HEK293 (cell line): Measurements from ENCODE around the gene SLC35E4.

Experiments used
- CTCF ChIA-PET: fragments of 350-600 bp; formaldehyde crosslinking; extraction: SDS; loops from one replicate; lab custom pipeline; 2021; ENCODE audit warnings: antibody characterized with exemption; lab: Yijun Ruan, JAX
- POLR2A ChIA-PET: fragments of 300-600 bp; formaldehyde crosslinking; extraction: SDS; loops from one replicate; lab custom pipeline; 2020; ENCODE audit warnings: antibody characterized with exemption, inconsistent platforms; lab: Yijun Ruan, JAX
- H3K27ac ChIP-seq: fragments of 200-500 bp; sonication (Bioruptor generic); 2 replicates; pipeline ENCODE4 v1.5.1; 2014; ENCODE audit warnings: low read depth, low read length, control low read depth, inconsistent platforms; ENCODE audit errors: extremely low read depth
- H3K36me3 ChIP-seq, 2 experiments: fragments of 200-500 bp in 1 of 2; sonication (Bioruptor generic) in 1 of 2; 1 replicate in 1 of 2; 2 replicates in 1 of 2; pipeline ENCODE4 v1.5.1; 2014 to 2017; ENCODE audit warnings: inconsistent platforms in 2 of 2, low read length in 2 of 2; ENCODE audit not compliant: control insufficient read depth in 2 of 2, insufficient read depth in 1 of 2
- H3K4me1 ChIP-seq: fragments of 200-500 bp; sonication (Bioruptor generic); 2 replicates; pipeline ENCODE4 v1.5.1; 2014; ENCODE audit warnings: mild to moderate bottlenecking, low read length, inconsistent platforms; ENCODE audit not compliant: control insufficient read depth, insufficient read depth
- H3K4me3 ChIP-seq: 2 replicates; pipeline ENCODE4 v1.5.1; 2011; ENCODE audit warnings: low read depth, mild to moderate bottlenecking, control low read depth, low read length, moderate library complexity
- H3K9me3 ChIP-seq: fragments of 200-500 bp; sonication (Bioruptor generic); 2 replicates; pipeline ENCODE4 v1.5.1; 2014; ENCODE audit warnings: low read depth, low read length, inconsistent platforms; ENCODE audit not compliant: control insufficient read depth, insufficient read depth
- BCL6B ChIP-seq: fragments of 450-650 bp; formaldehyde crosslinking; IDR thresholded peaks from 2 replicates; pipeline ENCODE4 v1.5.1; 2017; ENCODE audit warnings: missing biosample characterization, missing genetic modification characterization
- HOXD13 ChIP-seq: sonication (generic); formaldehyde crosslinking; IDR thresholded peaks from 2 replicates; pipeline ENCODE4 v1.8.0; 2022; ENCODE audit warnings: missing genetic modification reagents, borderline replicate concordance
- KLF8 ChIP-seq: fragments of 450-650 bp; formaldehyde crosslinking; IDR thresholded peaks from 2 replicates; pipeline ENCODE4 v1.5.1; 2016; ENCODE audit warnings: missing biosample characterization, missing genetic modification characterization
- KLF9 ChIP-seq: fragments of 450-650 bp; formaldehyde crosslinking; IDR thresholded peaks from 2 replicates; pipeline ENCODE4 v1.5.1; 2016; ENCODE audit warnings: missing biosample characterization, missing genetic modification characterization, low read depth
- SCRT2 ChIP-seq: fragments of 450-650 bp; formaldehyde crosslinking; IDR thresholded peaks from 2 replicates; pipeline ENCODE4 v1.5.1; 2016; ENCODE audit warnings: missing biosample characterization, missing genetic modification characterization
- SP2 ChIP-seq: fragments of 450-650 bp; formaldehyde crosslinking; IDR thresholded peaks from 2 replicates; pipeline ENCODE4 v1.5.1; 2016; ENCODE audit warnings: missing biosample characterization, missing genetic modification characterization
- ZBTB20 ChIP-seq: fragments of 450-650 bp; formaldehyde crosslinking; IDR thresholded peaks from 2 replicates; pipeline ENCODE4 v1.5.1; 2016; ENCODE audit warnings: missing biosample characterization, missing genetic modification characterization
- ZBTB6 ChIP-seq: fragments of 450-650 bp; formaldehyde crosslinking; IDR thresholded peaks from 2 replicates; pipeline ENCODE4 v1.5.1; 2017; ENCODE audit warnings: missing biosample characterization, missing genetic modification characterization
- ZIC2 ChIP-seq: fragments of 450-650 bp; formaldehyde crosslinking; IDR thresholded peaks from 2 replicates; pipeline ENCODE4 v1.5.1; 2016; ENCODE audit warnings: missing biosample characterization, missing genetic modification characterization
- ZNF114 ChIP-seq: fragments of 450-650 bp; formaldehyde crosslinking; IDR thresholded peaks from 2 replicates; pipeline ENCODE4 v1.5.0; 2017; ENCODE audit warnings: missing biosample characterization, missing genetic modification characterization
- ZNF341 ChIP-seq: fragments of 450-650 bp; formaldehyde crosslinking; IDR thresholded peaks from 2 replicates; pipeline ENCODE4; 2016; ENCODE audit warnings: low read depth, missing biosample characterization, missing genetic modification characterization
- ZNF391 ChIP-seq: fragments of 450-650 bp; formaldehyde crosslinking; IDR thresholded peaks from 2 replicates; pipeline ENCODE4 v1.5.1; 2016; ENCODE audit warnings: low read depth, missing biosample characterization, missing genetic modification characterization, borderline replicate concordance
- ZNF394 ChIP-seq: fragments of 450-650 bp; formaldehyde crosslinking; IDR thresholded peaks from 2 replicates; pipeline ENCODE4 v1.5.1; 2016; ENCODE audit warnings: missing biosample characterization, missing genetic modification characterization, mild to moderate bottlenecking, moderate library complexity, borderline replicate concordance
- ZNF501 ChIP-seq: fragments of 450-650 bp; formaldehyde crosslinking; IDR thresholded peaks from 2 replicates; pipeline ENCODE4 v1.5.1; 2016; ENCODE audit warnings: missing biosample characterization, missing genetic modification characterization
- ZNF521 ChIP-seq: fragments of 450-650 bp; formaldehyde crosslinking; IDR thresholded peaks from 2 replicates; pipeline ENCODE4 v1.5.1; 2017; ENCODE audit warnings: missing biosample characterization, mild to moderate bottlenecking, missing genetic modification characterization
- ZNF561 ChIP-seq: fragments of 450-650 bp; IDR thresholded peaks from 2 replicates; pipeline ENCODE4 v1.5.1; 2018; ENCODE audit warnings: missing biosample characterization, missing genetic modification characterization, borderline replicate concordance
- ZNF600 ChIP-seq: fragments of 450-650 bp; formaldehyde crosslinking; IDR thresholded peaks from 2 replicates; pipeline ENCODE4 v1.5.1; 2016; ENCODE audit warnings: missing biosample characterization, missing genetic modification characterization
- ZNF677 ChIP-seq: fragments of 450-650 bp; IDR thresholded peaks from 2 replicates; pipeline ENCODE4 v1.5.0; 2018; ENCODE audit warnings: missing biosample characterization, mild to moderate bottlenecking, missing genetic modification characterization, moderate library complexity
- ZNF692 ChIP-seq: fragments of 450-650 bp; formaldehyde crosslinking; IDR thresholded peaks from 2 replicates; pipeline ENCODE4 v1.5.1; 2016; ENCODE audit warnings: missing biosample characterization, missing genetic modification characterization
- ZXDB ChIP-seq: fragments of 450-650 bp; formaldehyde crosslinking; IDR thresholded peaks from 2 replicates; pipeline ENCODE4 v1.5.1; 2016; ENCODE audit warnings: missing biosample characterization, missing genetic modification characterization
- TF ChIP-seq, protein P1 (sequence below): fragments of 450-650 bp; formaldehyde crosslinking; IDR thresholded peaks from 2 replicates; pipeline ENCODE4 v1.5.1; 2016; ENCODE audit warnings: missing biosample characterization, missing genetic modification characterization
- TF ChIP-seq, protein P2 (sequence below): fragments of 450-650 bp; formaldehyde crosslinking; IDR thresholded peaks from 2 replicates; pipeline ENCODE4 v1.5.1; 2016; ENCODE audit warnings: missing biosample characterization, missing genetic modification characterization
- TF ChIP-seq, protein P3 (sequence below): sonication (generic); formaldehyde crosslinking; IDR thresholded peaks from 2 replicates; pipeline ENCODE4 v1.8.1; 2022; ENCODE audit warnings: mild to moderate bottlenecking, moderate library complexity, missing genetic modification reagents
- TF ChIP-seq, protein P4 (sequence below): fragments of 450-650 bp; formaldehyde crosslinking; IDR thresholded peaks from 2 replicates; pipeline ENCODE4 v1.5.1; 2016; ENCODE audit warnings: missing biosample characterization, missing genetic modification characterization

The SLC35E4 gene

GRCh38 chr22:30667494-30668385 is 32.2 kb downstream of the SLC35E4 start, which contains the start of gene DUSP18:
DUSP18 (minus strand) TSS chr22:30667875; CDS start chr22:30664003, 3,872 bp downstream.
- Histone ChIP-seq H3K4me1 (no peaks in the 10 kb centered on the region), H3K4me3 (peak within 1 kb of the TSS; percentile 84), H3K36me3 (peaks cover under 1 to 12% of the 10 kb centered on the region in 2 experiments; a peak in 1 of 3 replicates), H3K27ac (peak within 1 kb of the TSS; percentile 46; the same call in 1 of the 2 replicates), H3K9me3 (no peaks in the 10 kb centered on the region)
- ChIA-PET POLR2A (interaction anchor here (0.5 to 1.2 kb wide), 3 partner anchors 32 to 135 kb away, joined by 3 to 7 read pairs (median 3); partner anchors contain the start of genes SLC35E4 and TCN2), CTCF (interaction anchor here (0.6 to 1.3 kb wide), 6 partner anchors 33 to 440 kb away, joined by 3 to 8 read pairs (median 4); partner anchors contain the start of gene SELENOM)
- TF ChIP-seq SCRT2 (tag by site-specific recombination) (peak; percentile 96), HOXD13 (no peak), ZNF692 (peak; percentile 68; the same call in 1 of the 2 replicates), SP2 (peak; percentile 72), KLF9 (tag by site-specific recombination) (peak; percentile 95), ZNF561 (tag by site-specific recombination) (peak; percentile 62; the same call in 1 of the 2 replicates), ZNF521 (tag by site-specific recombination) (no peak), ZNF391 (tag by site-specific recombination) (peak; percentile 52; the same call in 1 of the 2 replicates), ZNF394 (tag by site-specific recombination) (peak; percentile 35; the same call in 1 of the 2 replicates), ZBTB20 (tag by site-specific recombination) (peak; percentile 70), ZNF501 (tag by site-specific recombination) (peak; percentile 79; the same call in 1 of the 2 replicates), ZXDB (tag by site-specific recombination) (peak; percentile 83), ZNF677 (tag by site-specific recombination) (no peak), ZNF341 (peak; percentile 99), ZNF114 (tag by site-specific recombination) (no peak), ZBTB6 (tag by site-specific recombination) (peak; percentile 80), KLF8 (tag by site-specific recombination) (peak; percentile 87; the same call in 1 of the 2 replicates), ZIC2 (tag by site-specific recombination) (peak; percentile 1; the same call in 1 of the 2 replicates), BCL6B (tag by site-specific recombination) (no peak), ZNF600 (tag by site-specific recombination) (peak; percentile 93)
- TF ChIP-seq, protein P1, sequence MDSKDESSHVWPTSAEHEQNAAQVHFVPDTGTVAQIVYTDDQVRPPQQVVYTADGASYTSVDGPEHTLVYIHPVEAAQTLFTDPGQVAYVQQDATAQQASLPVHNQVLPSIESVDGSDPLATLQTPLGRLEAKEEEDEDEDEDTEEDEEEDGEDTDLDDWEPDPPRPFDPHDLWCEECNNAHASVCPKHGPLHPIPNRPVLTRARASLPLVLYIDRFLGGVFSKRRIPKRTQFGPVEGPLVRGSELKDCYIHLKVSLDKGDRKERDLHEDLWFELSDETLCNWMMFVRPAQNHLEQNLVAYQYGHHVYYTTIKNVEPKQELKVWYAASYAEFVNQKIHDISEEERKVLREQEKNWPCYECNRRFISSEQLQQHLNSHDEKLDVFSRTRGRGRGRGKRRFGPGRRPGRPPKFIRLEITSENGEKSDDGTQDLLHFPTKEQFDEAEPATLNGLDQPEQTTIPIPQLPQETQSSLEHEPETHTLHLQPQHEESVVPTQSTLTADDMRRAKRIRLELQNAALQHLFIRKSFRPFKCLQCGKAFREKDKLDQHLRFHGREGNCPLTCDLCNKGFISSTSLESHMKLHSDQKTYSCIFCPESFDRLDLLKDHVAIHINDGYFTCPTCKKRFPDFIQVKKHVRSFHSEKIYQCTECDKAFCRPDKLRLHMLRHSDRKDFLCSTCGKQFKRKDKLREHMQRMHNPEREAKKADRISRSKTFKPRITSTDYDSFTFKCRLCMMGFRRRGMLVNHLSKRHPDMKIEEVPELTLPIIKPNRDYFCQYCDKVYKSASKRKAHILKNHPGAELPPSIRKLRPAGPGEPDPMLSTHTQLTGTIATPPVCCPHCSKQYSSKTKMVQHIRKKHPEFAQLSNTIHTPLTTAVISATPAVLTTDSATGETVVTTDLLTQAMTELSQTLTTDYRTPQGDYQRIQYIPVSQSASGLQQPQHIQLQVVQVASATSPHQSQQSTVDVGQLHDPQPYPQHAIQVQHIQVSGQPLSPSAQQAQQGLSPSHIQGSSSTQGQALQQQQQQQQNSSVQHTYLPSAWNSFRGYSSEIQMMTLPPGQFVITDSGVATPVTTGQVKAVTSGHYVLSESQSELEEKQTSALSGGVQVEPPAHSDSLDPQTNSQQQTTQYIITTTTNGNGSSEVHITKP = peak; percentile 90
- TF ChIP-seq, protein P2, sequence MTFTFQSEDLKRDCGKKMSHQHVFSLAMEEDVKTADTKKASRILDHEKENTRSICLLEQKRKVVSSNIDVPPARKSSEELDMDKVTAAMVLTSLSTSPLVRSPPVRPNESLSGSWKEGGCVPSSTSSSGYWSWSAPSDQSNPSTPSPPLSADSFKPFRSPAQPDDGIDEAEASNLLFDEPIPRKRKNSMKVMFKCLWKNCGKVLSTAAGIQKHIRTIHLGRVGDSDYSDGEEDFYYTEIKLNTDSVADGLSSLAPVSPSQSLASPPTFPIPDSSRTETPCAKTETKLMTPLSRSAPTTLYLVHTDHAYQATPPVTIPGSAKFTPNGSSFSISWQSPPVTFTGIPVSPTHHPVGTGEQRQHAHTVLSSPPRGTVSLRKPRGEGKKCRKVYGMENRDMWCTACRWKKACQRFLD (tag by site-specific recombination) = no peak
- TF ChIP-seq, protein P3, sequence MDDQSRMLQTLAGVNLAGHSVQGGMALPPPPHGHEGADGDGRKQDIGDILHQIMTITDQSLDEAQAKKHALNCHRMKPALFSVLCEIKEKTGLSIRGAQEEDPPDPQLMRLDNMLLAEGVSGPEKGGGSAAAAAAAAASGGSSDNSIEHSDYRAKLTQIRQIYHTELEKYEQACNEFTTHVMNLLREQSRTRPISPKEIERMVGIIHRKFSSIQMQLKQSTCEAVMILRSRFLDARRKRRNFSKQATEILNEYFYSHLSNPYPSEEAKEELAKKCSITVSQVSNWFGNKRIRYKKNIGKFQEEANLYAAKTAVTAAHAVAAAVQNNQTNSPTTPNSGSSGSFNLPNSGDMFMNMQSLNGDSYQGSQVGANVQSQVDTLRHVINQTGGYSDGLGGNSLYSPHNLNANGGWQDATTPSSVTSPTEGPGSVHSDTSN = peak; percentile 92; the same call in 1 of the 2 replicates
- TF ChIP-seq, protein P4, sequence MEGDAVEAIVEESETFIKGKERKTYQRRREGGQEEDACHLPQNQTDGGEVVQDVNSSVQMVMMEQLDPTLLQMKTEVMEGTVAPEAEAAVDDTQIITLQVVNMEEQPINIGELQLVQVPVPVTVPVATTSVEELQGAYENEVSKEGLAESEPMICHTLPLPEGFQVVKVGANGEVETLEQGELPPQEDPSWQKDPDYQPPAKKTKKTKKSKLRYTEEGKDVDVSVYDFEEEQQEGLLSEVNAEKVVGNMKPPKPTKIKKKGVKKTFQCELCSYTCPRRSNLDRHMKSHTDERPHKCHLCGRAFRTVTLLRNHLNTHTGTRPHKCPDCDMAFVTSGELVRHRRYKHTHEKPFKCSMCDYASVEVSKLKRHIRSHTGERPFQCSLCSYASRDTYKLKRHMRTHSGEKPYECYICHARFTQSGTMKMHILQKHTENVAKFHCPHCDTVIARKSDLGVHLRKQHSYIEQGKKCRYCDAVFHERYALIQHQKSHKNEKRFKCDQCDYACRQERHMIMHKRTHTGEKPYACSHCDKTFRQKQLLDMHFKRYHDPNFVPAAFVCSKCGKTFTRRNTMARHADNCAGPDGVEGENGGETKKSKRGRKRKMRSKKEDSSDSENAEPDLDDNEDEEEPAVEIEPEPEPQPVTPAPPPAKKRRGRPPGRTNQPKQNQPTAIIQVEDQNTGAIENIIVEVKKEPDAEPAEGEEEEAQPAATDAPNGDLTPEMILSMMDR (tag by site-specific recombination) = peak; percentile 51
